BE2C (cell line): ENCODE measurements around the gene WBP1L.

Experiments used
- DNase-seq: peaks from one replicate; pipeline ENCODE4 v3.0.0-alpha.2; 2020
- H3K27me3 ChIP-seq: fragments of 250-450 bp; sonication (Bioruptor Pico); 2 replicates; pipeline ENCODE4 v1.5.1; 2020; ENCODE audit warnings: mild to moderate bottlenecking
- H3K36me3 ChIP-seq: fragments of 250-450 bp; sonication (Bioruptor Pico); 2 replicates; pipeline ENCODE4 v1.5.1; 2020; ENCODE audit warnings: mild to moderate bottlenecking
- H3K4me1 ChIP-seq: fragments of 250-450 bp; sonication (Bioruptor Pico); 2 replicates; pipeline ENCODE4 v1.5.1; 2020
- H3K4me3 ChIP-seq: 2 replicates; pipeline ENCODE4 v1.5.1; 2011; ENCODE audit warnings: low read depth, low read length
- H3K9me3 ChIP-seq: fragments of 250-450 bp; sonication (Bioruptor Pico); 2 replicates; pipeline ENCODE4 v1.5.1; 2020
- CTCF ChIP-seq: IDR thresholded peaks from 2 replicates; pipeline ENCODE4 v1.5.1; 2012; ENCODE audit warnings: mild to moderate bottlenecking, low read depth, low read length

WBP1L gene

DNA sequence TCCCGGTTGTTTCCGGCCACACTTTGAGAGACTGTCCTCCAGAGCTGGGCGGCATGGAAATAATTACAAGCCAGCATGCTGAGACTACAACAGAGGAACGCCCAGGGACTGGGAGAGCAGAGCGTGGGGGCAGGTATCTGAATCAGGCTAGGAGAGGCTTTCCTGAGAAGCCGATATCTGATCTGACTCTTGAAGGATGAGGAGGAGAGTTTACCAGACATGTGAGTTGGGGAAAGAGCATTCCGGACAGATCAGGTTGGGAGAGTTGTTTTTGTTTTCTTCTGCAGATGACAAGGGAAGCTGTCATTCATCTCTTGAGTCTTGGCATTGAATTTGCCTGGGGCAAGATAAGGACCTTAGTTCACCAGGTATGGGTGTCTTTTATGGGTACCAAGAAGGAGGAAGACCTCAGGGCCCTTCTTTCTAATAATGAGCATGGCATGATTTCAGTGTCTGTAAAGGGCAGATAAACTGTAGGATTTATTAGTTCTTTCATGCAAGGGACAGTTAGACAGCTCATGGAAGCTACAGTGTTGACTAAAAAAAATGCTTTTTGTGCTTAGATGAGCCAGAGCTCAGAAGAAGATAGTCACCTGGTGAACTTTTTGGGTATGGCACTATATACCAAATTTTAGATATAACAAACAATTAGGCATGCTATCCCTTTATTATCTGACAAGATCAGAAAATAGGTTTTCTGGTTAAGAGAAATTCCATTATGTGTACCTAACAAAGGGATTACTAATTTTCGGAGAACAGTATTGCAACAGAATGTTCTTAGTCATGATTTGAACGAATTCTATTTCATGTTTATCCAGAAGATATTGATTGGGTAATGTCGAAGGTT, 36.2 kb downstream of the WBP1L start:
- Histone ChIP-seq H3K27me3 (no peaks in the 10 kb centered on the region), H3K36me3 (no peaks in the 10 kb centered on the region), H3K4me1 (peaks cover 6% of the 10 kb centered on the region), H3K4me3 (no peak overlapping the region), H3K9me3 (no peaks in the 10 kb centered on the region)
- TF ChIP-seq CTCF: no peak
- no peak for DNase-seq

DNA sequence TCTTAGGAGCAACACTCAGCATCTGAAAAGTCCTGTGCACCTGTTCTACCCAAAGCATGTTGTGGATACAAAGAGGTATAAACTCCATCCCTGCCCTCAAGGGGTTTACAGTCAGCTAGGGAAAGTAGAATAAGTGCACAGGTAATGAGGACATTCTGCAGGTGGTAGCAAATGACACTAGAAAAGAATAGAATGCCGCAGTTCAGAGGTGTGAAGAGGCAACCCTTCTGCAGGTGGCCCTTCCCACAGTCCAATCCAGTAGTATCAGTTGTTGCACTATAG, 36.7 kb downstream of the WBP1L start:
- H3K4me3 ChIP-seq: no peak overlapping the region
- H3K4me1 ChIP-seq: peaks cover 4% of the 10 kb centered on the region
- H3K27me3 ChIP-seq: no peaks in the 10 kb centered on the region
- no peaks in the 10 kb centered on the region for H3K9me3 ChIP-seq
- no peak for TF ChIP-seq CTCF
- DNase-seq: no peak
- no peaks in the 10 kb centered on the region for H3K36me3 ChIP-seq

- Histone ChIP-seq H3K36me3 (no peaks in the 10 kb centered on the region), H3K4me3 (no peak overlapping the region), H3K4me1 (no peaks in the 10 kb centered on the region), H3K9me3 (no peaks in the 10 kb centered on the region), H3K27me3 (no peaks in the 10 kb centered on the region)
- no peak for DNase-seq
- TF ChIP-seq CTCF: no peak
Measured at GRCh38 chr10:102781090-102781920, 37.6 kb downstream of the WBP1L start.

DNA sequence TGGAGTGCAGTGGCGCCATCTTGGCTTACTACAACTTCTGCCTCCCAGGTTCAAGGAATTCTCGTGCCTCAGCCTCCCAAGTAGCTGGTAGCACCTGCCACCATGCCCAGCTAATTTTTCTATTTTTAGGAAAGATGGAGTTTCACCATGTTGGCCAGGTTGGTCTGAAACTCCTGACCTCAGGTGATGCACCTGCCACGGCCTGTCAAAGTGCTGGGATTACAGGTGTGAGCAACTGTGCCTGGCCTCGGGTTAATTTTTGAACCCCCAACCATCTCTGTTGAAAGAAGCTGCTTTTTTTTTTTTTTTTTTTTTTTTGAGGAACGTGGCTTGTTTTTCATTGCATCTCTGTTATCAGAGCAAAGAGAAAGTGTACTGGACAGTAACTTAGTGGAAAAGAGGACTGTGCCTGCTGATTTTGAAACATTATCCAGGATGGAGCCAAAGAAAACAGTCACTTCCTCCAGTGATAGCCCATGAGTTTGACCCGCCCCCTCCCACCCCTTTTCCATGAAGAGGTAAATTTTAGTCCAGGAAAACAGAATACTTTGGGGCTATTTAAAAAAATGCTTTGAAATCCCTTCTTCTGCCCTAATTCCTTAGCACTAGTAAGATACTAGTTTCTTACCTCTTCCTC, 38.3 kb downstream of the WBP1L start:
- Histone ChIP-seq H3K4me1 (no peaks in the 10 kb centered on the region), H3K36me3 (no peaks in the 10 kb centered on the region), H3K27me3 (no peaks in the 10 kb centered on the region), H3K4me3 (no peak overlapping the region), H3K9me3 (no peaks in the 10 kb centered on the region)
- TF ChIP-seq CTCF: no peak
- no peak for DNase-seq

DNA sequence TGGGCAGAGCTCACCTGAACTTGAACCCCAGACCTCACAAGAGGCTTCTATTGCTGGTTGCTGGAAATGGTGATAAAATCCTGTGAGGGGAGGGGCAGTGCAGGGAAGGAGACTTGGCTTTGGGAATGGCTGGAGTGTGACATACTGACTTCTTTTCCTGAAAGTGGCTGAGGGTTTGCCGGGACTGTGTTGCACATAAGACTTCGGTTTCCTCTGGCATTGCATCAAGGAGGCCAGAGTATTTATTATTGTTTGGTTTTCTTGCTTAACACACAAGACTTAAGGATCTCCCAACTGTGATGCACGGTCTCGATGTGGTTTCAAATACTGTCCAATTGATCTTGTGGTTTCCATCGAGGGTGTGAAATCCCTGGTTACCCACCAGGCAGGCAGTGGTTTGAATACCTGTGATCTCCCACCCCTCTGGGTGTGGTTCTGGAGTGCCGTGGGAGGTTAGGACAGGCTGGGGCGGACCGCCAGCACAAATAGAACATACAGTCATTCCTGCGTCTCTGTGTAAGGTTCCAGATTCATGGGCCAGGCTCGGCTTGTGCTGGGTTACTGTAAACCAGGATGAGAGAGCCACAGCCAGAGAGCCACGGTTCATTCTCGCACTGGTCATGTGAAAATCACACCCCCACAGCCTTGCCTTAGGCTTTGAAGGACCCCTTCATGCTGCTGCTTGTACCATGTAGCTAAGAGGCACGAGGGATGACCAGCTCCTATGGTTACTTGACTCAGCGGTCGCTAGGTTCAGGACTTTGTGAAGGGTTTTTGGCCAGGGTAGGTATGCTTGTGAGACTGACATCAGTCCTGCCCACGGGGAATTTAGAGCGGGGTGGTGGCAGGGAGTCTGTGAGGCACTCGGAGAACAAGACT, 39.2 kb downstream of the WBP1L start:
- no peaks in the 10 kb centered on the region for H3K4me1 ChIP-seq
- no peak overlapping the region for H3K4me3 ChIP-seq
- no peaks in the 10 kb centered on the region for H3K9me3 ChIP-seq
- no peak for TF ChIP-seq CTCF
- H3K27me3 ChIP-seq: no peaks in the 10 kb centered on the region
- H3K36me3 ChIP-seq: no peaks in the 10 kb centered on the region
- no peak for DNase-seq
